Measurements from ENCODE around the gene RBFOX2. TPM values are rescaled to one million over a fixed set of nuclear protein-coding genes. Genes with fewer than 3 reads are reported as not detected.

Gene RBFOX2
- total RNA-seq, 1 experiment from 2014 or later, result 81.1 TPM

GRCh38 chr22:35889071-35889470 lies 139.6 kb downstream of the RBFOX2 start:
- peaks cover 3% of the 10 kb centered on the region for H3K4me1 ChIP-seq (ENCODE audit: control insufficient read depth, insufficient read depth, low read length)
- no peak overlapping the region for H3K4me3 ChIP-seq (ENCODE audit: low read depth in 2 of 2, low read length in 2 of 2)
- no peaks in the 10 kb centered on the region for H3K27me3 ChIP-seq (ENCODE audit: control insufficient read depth, insufficient read depth, low read length)
- CTCF ChIA-PET, result no interaction called here
- H3K27ac ChIP-seq (ENCODE audit: low read length), result no peak overlapping the region
- intact Hi-C loops (cut with micrococcal nuclease; ENCODE audit: unreplicated experiment) (no loop called here), in situ Hi-C loops (cut with HindIII; ENCODE audit: low pct_unique_long_range_greater_than_20kb, low sequenced_read_pairs) (no loop called here)
- POLR2A ChIA-PET, result interaction anchor here (0.6 kb wide), 1 partner anchor 8 kb away, joined by 6 read pairs; no protein-coding TSS in a partner anchor
- DNase-seq (ENCODE audit: low read depth, low spot score), result no peak
- TF ChIP-seq TCF7L2 (IDR thresholded peaks at IDR 0.05; ENCODE audit: low read depth, low read length) (no peak), CTCF (IDR thresholded peaks at IDR 0.05) (no peak), SIN3A (IDR thresholded peaks at IDR 0.05; ENCODE audit: borderline replicate concordance, insufficient read depth, low read depth, low read length) (no peak), REST (IDR thresholded peaks at IDR 0.05; ENCODE audit: insufficient read depth in 1 of 2, low read depth in 2 of 2, low read length in 1 of 2) (no peak), POLR2AphosphoS5 (IDR thresholded peaks at IDR 0.05; ENCODE audit: low read depth, low read length) (no peak)
- H3K36me3 ChIP-seq (ENCODE audit: control insufficient read depth, insufficient read depth, low read length), result no peaks in the 10 kb centered on the region
- BruUV-seq (replicated peaks), result no TSS peak
- no peak for ATAC-seq
- H3K9me3 ChIP-seq (ENCODE audit: control insufficient read depth, insufficient read depth, low read depth, low read length), result no peaks in the 10 kb centered on the region

- intact Hi-C loops (cut with micrococcal nuclease; ENCODE audit: unreplicated experiment), result no loop called here
- POLR2A ChIA-PET, result no interaction called here
- in situ Hi-C loops (cut with HindIII; ENCODE audit: low pct_unique_long_range_greater_than_20kb, low sequenced_read_pairs), result no loop called here
- no peak overlapping the region for H3K27ac ChIP-seq (ENCODE audit: low read length)
- TF ChIP-seq TCF7L2 (IDR thresholded peaks at IDR 0.05; ENCODE audit: low read depth, low read length) (no peak), CTCF (IDR thresholded peaks at IDR 0.05) (no peak), POLR2AphosphoS5 (IDR thresholded peaks at IDR 0.05; ENCODE audit: low read depth, low read length) (no peak), REST (IDR thresholded peaks at IDR 0.05; ENCODE audit: insufficient read depth in 1 of 2, low read depth in 2 of 2, low read length in 1 of 2) (no peak), SIN3A (IDR thresholded peaks at IDR 0.05; ENCODE audit: borderline replicate concordance, insufficient read depth, low read depth, low read length) (no peak)
- no peaks in the 10 kb centered on the region for H3K27me3 ChIP-seq (ENCODE audit: control insufficient read depth, insufficient read depth, low read length)
- no peaks in the 10 kb centered on the region for H3K36me3 ChIP-seq (ENCODE audit: control insufficient read depth, insufficient read depth, low read length)
- peaks cover 4% of the 10 kb centered on the region for H3K4me1 ChIP-seq (ENCODE audit: control insufficient read depth, insufficient read depth, low read length)
- no peak for DNase-seq (ENCODE audit: low read depth, low spot score)
- no TSS peak for BruUV-seq (replicated peaks)
- CTCF ChIA-PET, result no interaction called here
- H3K4me3 ChIP-seq (ENCODE audit: low read depth in 2 of 2, low read length in 2 of 2), result no peak overlapping the region
- ATAC-seq, result no peak
- no peaks in the 10 kb centered on the region for H3K9me3 ChIP-seq (ENCODE audit: control insufficient read depth, insufficient read depth, low read depth, low read length)
These were observed 140.3 kb downstream of the RBFOX2 start for GRCh38 chr22:35888181-35888870.

Data from Panc1 (cell line).